ENCODE results near the gene LAP3. TPM values are rescaled to one million over a fixed set of nuclear protein-coding genes. Genes with fewer than 3 reads are reported as not detected.
"Not testable (repeated sequence)": the region's sequence is repeated elsewhere in the genome, so short reads cannot be mapped to it uniquely, and the experiment has no call there.

The LAP3 gene
- total RNA-seq, 1 donor from 2014 or later = 48.9 TPM

DNA sequence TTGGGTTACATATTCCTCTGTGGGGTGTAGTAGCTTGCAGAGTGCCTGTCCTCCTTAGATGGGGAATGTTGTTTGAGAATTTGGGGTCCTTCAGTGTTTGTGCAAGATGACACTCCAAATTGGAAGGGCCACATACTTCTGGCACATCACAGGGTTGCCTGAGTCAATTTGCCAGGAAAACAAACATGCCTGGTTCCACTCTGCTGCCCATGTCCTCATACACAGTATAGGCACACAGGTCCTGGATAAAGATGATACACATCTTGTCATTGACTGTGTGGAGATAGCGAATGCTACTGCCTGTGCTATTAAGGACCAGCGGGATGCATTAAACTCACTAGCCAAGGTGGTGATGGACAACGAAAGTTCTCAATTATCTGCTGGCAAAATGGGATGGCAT is 11.2 kb upstream of the LAP3 start:
- Mint-ChIP-seq H3K27me3 (no peaks in the 10 kb centered on the region), H3K4me1 (ENCODE audit: unreplicated experiment) (no peaks in the 10 kb centered on the region), H3K9me3 (no peaks in the 10 kb centered on the region), H3K4me3 (no peak overlapping the region), H3K27ac (no peak overlapping the region), H3K36me3 (no peaks in the 10 kb centered on the region)
- no peak for DNase-seq (ENCODE audit: extremely low spot score, unreplicated experiment)
- TF ChIP-seq, protein P1, sequence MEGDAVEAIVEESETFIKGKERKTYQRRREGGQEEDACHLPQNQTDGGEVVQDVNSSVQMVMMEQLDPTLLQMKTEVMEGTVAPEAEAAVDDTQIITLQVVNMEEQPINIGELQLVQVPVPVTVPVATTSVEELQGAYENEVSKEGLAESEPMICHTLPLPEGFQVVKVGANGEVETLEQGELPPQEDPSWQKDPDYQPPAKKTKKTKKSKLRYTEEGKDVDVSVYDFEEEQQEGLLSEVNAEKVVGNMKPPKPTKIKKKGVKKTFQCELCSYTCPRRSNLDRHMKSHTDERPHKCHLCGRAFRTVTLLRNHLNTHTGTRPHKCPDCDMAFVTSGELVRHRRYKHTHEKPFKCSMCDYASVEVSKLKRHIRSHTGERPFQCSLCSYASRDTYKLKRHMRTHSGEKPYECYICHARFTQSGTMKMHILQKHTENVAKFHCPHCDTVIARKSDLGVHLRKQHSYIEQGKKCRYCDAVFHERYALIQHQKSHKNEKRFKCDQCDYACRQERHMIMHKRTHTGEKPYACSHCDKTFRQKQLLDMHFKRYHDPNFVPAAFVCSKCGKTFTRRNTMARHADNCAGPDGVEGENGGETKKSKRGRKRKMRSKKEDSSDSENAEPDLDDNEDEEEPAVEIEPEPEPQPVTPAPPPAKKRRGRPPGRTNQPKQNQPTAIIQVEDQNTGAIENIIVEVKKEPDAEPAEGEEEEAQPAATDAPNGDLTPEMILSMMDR (conservative IDR thresholded peaks at IDR 0.05) = no peak

DNA sequence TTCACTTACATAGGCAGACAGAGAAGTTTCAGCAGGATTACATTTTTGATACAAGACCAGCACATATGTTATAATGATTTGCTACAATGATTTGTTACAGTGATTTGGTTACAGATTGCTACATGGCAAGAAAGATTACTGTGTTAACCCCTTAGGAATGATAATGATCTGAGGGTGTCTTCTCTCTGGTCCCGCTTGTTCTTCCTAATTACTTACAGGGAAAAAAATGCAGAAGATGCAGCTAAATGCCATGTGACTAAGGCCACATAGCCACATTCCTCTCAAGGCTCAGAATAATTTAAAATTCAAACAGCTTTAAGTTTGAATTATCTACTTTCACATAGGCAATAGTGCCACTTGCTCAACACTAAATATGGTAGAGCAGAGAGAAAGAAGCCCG is 9.7 kb upstream of the LAP3 start:
- Mint-ChIP-seq H3K27me3 (no peaks in the 10 kb centered on the region), H3K4me3 (no peak overlapping the region), H3K4me1 (ENCODE audit: unreplicated experiment) (no peaks in the 10 kb centered on the region)

DNA sequence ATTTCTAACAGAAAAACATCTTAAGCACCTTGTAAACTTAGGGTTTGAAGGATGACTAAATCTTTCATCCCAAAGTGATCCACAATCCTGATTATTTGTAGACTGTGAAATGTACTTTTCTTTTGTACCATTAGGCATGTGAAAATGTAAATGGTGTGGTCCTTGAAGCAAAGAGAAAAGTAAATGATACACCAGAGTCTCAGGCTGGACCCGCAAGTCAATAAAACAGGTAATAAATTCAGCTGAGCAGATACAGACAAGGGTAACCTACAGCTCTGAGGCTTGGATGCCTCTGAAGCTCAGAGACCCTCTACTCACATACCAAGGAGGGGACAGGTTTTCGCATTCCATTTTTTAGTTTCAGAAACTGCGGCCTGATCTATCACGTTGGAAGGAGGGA is 2.8 kb upstream of the LAP3 start:
- peaks cover 11% of the 10 kb centered on the region for H3K4me1 Mint-ChIP-seq (ENCODE audit: unreplicated experiment)
- no peaks in the 10 kb centered on the region for H3K9me3 Mint-ChIP-seq
- H3K36me3 Mint-ChIP-seq = no peaks in the 10 kb centered on the region
- DNase-seq (ENCODE audit: extremely low spot score, unreplicated experiment) = no peak
- no peaks in the 10 kb centered on the region for H3K27me3 Mint-ChIP-seq
- H3K27ac Mint-ChIP-seq = no peak overlapping the region
- H3K4me3 Mint-ChIP-seq = no peak overlapping the region
- TF ChIP-seq, protein P1 (conservative IDR thresholded peaks at IDR 0.05) = no peak

More for the DNA sequence above, 9.7 kb upstream of the LAP3 start:
- DNase-seq (ENCODE audit: extremely low spot score, unreplicated experiment) = no peak
- H3K9me3 Mint-ChIP-seq = no peaks in the 10 kb centered on the region
- no peaks in the 10 kb centered on the region for H3K36me3 Mint-ChIP-seq
- no peak overlapping the region for H3K27ac Mint-ChIP-seq
- TF ChIP-seq, protein P1 (conservative IDR thresholded peaks at IDR 0.05) = no peak

DNA sequence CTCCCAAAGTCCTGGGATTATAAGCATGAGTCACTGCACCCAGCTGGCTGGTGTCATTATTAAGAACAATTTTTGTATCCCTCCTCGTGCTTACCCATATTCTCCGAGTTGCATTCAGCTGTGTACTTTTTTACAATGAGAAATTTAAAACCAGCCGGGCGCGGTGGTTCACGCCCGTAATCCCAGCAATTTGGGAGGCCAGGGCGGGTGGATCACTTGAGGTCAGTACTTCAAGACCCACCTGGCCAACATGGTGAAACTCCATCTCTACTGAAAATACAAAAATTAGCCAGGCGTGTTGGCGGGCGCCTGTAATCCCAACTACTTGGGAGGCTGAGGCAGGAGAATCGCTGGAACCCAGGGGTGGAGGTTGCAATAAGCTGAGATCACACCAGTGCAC is 1.8 kb upstream of the LAP3 start:
- DNase-seq (ENCODE audit: extremely low spot score, unreplicated experiment); H3K36me3 Mint-ChIP-seq; H3K4me3 Mint-ChIP-seq; H3K27ac Mint-ChIP-seq; H3K27me3 Mint-ChIP-seq; H3K9me3 Mint-ChIP-seq: not testable (repeated sequence)
- peaks cover 11% of the 10 kb centered on the region for H3K4me1 Mint-ChIP-seq (ENCODE audit: unreplicated experiment)

DNA sequence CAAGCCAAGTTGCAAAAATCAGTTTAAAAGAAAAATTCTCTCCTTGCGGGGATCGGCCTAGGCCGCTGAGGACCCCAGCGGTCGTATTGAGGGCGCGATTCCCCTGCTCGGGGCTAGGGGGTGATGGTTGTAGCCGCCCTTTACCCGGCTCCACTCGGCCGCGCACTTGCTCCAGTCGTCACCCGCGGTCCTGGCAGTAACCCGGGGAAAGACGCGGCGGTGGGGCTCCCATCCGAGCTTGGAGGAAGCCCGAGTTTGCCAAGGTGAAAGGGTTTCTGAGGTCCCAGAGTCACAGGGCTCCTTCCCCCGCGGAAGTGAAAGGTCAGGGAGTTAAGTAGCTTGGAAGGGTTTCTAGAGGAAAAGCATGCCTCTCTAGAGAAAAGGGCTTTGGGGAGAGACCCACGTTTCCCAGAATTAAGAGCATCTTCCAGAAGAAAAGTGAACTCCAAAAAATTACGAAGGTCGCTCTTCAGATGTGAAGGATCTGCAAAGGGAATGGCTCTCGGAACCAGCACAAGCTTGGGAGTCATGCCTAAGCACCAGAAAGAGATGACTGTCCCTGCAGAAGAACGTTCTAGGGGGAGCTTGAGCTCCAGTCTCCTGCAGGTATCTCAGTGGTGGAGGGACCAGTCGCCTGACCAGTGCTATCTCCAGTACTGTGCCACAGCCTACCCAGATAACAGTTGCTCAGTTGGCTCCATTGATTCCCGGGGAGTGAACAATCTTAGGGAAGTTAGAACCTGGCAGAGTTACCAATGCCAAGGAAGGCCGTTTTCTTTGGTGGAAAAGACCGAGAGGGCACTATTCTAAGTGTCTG is 875 bp downstream of the LAP3 start:
- Mint-ChIP-seq H3K27ac (peak overlapping the region; percentile 97), H3K27me3 (no peaks in the 10 kb centered on the region), H3K4me3 (peak overlapping the region; percentile 94), H3K36me3 (no peaks in the 10 kb centered on the region), H3K4me1 (ENCODE audit: unreplicated experiment) (peaks cover 11% of the 10 kb centered on the region), H3K9me3 (no peaks in the 10 kb centered on the region)
- no peak for DNase-seq (ENCODE audit: extremely low spot score, unreplicated experiment)
- TF ChIP-seq, protein P1 (conservative IDR thresholded peaks at IDR 0.05) = peak; percentile 47

DNA sequence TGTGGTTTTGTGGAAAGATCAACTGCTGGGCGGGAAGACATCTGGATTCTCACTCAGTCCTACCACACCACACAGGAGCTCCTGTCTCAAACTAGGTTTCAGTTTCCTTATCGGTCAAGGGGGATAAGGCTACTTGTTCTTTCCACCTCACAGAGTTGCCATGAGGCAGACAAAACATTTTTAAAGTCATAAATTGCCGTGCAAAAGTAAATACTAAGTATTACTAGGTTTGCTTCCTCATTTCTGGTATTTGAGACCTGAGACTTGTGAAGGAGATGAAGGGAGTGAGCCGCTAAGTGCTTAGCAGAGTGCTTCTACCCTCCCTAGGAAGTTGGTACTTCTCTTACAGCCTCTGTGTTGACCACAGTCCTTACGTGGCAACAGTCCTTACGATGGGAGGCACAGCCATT is 1.5 kb downstream of the LAP3 start:
- Mint-ChIP-seq H3K9me3 (no peaks in the 10 kb centered on the region), H3K4me3 (peak overlapping the region; percentile 94), H3K27me3 (no peaks in the 10 kb centered on the region), H3K36me3 (no peaks in the 10 kb centered on the region), H3K4me1 (ENCODE audit: unreplicated experiment) (peaks cover 11% of the 10 kb centered on the region), H3K27ac (peak overlapping the region; percentile 97)
- TF ChIP-seq, protein P1 (conservative IDR thresholded peaks at IDR 0.05) = no peak
- no peak for DNase-seq (ENCODE audit: extremely low spot score, unreplicated experiment)

Measured in type B pancreatic cell (in vitro differentiated cells).